Activated B cell treated with CpG ODN at 0.5 μM for 24 hours (primary cell): ENCODE results near the gene COL5A1. TPM values are rescaled to one million over a fixed set of nuclear protein-coding genes. Genes with fewer than 3 reads are reported as not detected.

ENCODE experiments used
- ATAC-seq: fragments of 200-7000 bp; cut with Tn5 transposase; one replicate; pipeline ENCODE4 v1.10.0; 2021; ENCODE audit warnings: low read depth, mild to moderate bottlenecking, moderate library complexity
- CTCF ChIA-PET: fragments of 350-600 bp; sonication (Branson Sonifier 250); formaldehyde crosslinking; loops from one replicate; lab custom pipeline; 2021; ENCODE audit warnings: antibody characterized with exemption; lab: Charles Lee
- POLR2A ChIA-PET: fragments of 350-600 bp; sonication (Branson Sonifier 250); formaldehyde crosslinking; loops from one replicate; lab custom pipeline; 2021; ENCODE audit warnings: antibody characterized with exemption; lab: Charles Lee
- DNase-seq: peaks from one replicate; pipeline ENCODE4 v3.0.0; 2022
- H3K27ac Mint-ChIP-seq: one replicate; pipeline ENCODE4 v1.8.0; 2020; ENCODE audit warnings: mixed read lengths
- H3K27me3 Mint-ChIP-seq: one replicate; pipeline ENCODE4 v1.8.0; 2021; ENCODE audit warnings: mixed read lengths
- H3K36me3 Mint-ChIP-seq: one replicate; pipeline ENCODE4 v1.8.0; 2021; ENCODE audit warnings: low read depth, mixed read lengths
- H3K4me1 Mint-ChIP-seq: one replicate; pipeline ENCODE4 v1.8.0; 2021; ENCODE audit warnings: mixed read lengths
- H3K4me3 Mint-ChIP-seq: one replicate; pipeline ENCODE4 v1.8.0; 2020; ENCODE audit warnings: mild to moderate bottlenecking, mixed read lengths
- H3K9me3 Mint-ChIP-seq: one replicate; pipeline ENCODE4 v1.8.0; 2020; ENCODE audit warnings: mixed read lengths
- CTCF ChIP-seq: fragments of 200-600 bp; IDR thresholded peaks from one replicate; pipeline ENCODE4 v1.8.0; 2022; ENCODE audit warnings: antibody characterized with exemption, mild to moderate bottlenecking
- intact Hi-C: fragments of 100-400 bp; cut with micrococcal nuclease; formaldehyde crosslinking; loops from one replicate; pipeline ENCODE4 v1.15.1; 2024
- total RNA-seq: library from RNA; stranded (reverse); gene quantifications from 2 replicates; pipeline ENCODE4 v1.2.3, GENCODE V29; 2022

Gene COL5A1
- total RNA-seq, 1 donor from 2014 or later, result 0.02 TPM

- POLR2A ChIA-PET, result no interaction called here
- CTCF ChIA-PET, result no interaction called here
Observed at GRCh38 chr9:134785325-134786108, 143.9 kb downstream of the COL5A1 start.

GRCh38 chr9:134787601-134788531 is 146.3 kb downstream of the COL5A1 start:
- ChIA-PET CTCF (no interaction called here), POLR2A (no interaction called here)
- H3K27ac Mint-ChIP-seq, result no peak overlapping the region
- no peaks in the 10 kb centered on the region for H3K4me1 Mint-ChIP-seq
- no peaks in the 10 kb centered on the region for H3K9me3 Mint-ChIP-seq
- no peaks in the 10 kb centered on the region for H3K27me3 Mint-ChIP-seq
- no peak overlapping the region for H3K4me3 Mint-ChIP-seq
- intact Hi-C loops, result no loop called here
- DNase-seq (no peak), ATAC-seq (no peak)
- no peaks in the 10 kb centered on the region for H3K36me3 Mint-ChIP-seq
- no peak for TF ChIP-seq CTCF

More at GRCh38 chr9:134785325-134786108, 143.9 kb downstream of the COL5A1 start:
- Mint-ChIP-seq H3K36me3 (no peaks in the 10 kb centered on the region), H3K4me3 (no peak overlapping the region), H3K9me3 (no peaks in the 10 kb centered on the region), H3K27ac (no peak overlapping the region), H3K4me1 (no peaks in the 10 kb centered on the region), H3K27me3 (no peaks in the 10 kb centered on the region)
- TF ChIP-seq CTCF, result no peak
- DNase-seq, result no peak
- intact Hi-C loops, result no loop called here
- no peak for ATAC-seq

GRCh38 chr9:134789168-134789567 is 147.6 kb downstream of the COL5A1 start:
- TF ChIP-seq CTCF, result no peak
- ATAC-seq (no peak), DNase-seq (no peak)
- ChIA-PET CTCF (no interaction called here), POLR2A (no interaction called here)
- H3K36me3 Mint-ChIP-seq, result no peaks in the 10 kb centered on the region
- intact Hi-C loops, result no loop called here
- no peaks in the 10 kb centered on the region for H3K4me1 Mint-ChIP-seq
- H3K27me3 Mint-ChIP-seq, result no peaks in the 10 kb centered on the region
- H3K27ac Mint-ChIP-seq, result no peak overlapping the region
- no peaks in the 10 kb centered on the region for H3K9me3 Mint-ChIP-seq
- no peak overlapping the region for H3K4me3 Mint-ChIP-seq

GRCh38 chr9:134791009-134791408 is 149.4 kb downstream of the COL5A1 start:
- no peak for ATAC-seq
- TF ChIP-seq CTCF, result no peak
- intact Hi-C loops, result no loop called here
- ChIA-PET POLR2A (no interaction called here), CTCF (no interaction called here)
- Mint-ChIP-seq H3K27me3 (peaks cover 6% of the 10 kb centered on the region), H3K4me3 (no peak overlapping the region), H3K36me3 (no peaks in the 10 kb centered on the region), H3K27ac (no peak overlapping the region), H3K9me3 (no peaks in the 10 kb centered on the region), H3K4me1 (no peaks in the 10 kb centered on the region)
- no peak for DNase-seq

- DNase-seq, result no peak
- CTCF ChIA-PET, result no interaction called here
- Mint-ChIP-seq H3K27ac (no peak overlapping the region), H3K36me3 (no peaks in the 10 kb centered on the region), H3K4me3 (no peak overlapping the region), H3K27me3 (peaks cover 6% of the 10 kb centered on the region), H3K9me3 (no peaks in the 10 kb centered on the region), H3K4me1 (no peaks in the 10 kb centered on the region)
- ATAC-seq, result no peak
- intact Hi-C loops, result no loop called here
- TF ChIP-seq CTCF, result no peak
- POLR2A ChIA-PET, result no interaction called here
Observed at GRCh38 chr9:134792627-134793026, 151.0 kb downstream of the COL5A1 start.
